Liver (tissue), 3 donors: ENCODE data around the gene FAM32A.

Experiments
- JUND ChIP-seq, 2 donors: IDR thresholded peaks; 2 replicates each; pipeline ENCODE4 v1.6.1; 2016; ENCODE audit warnings: antibody characterized with exemption in 2 of 2
- RXRA ChIP-seq, 2 donors: IDR thresholded peaks; 2 replicates each; pipeline ENCODE4 v1.6.1; 2017 to 2018; ENCODE audit warnings: antibody characterized with exemption in 2 of 2, mild to moderate bottlenecking in 1 of 2
- YY1 ChIP-seq: IDR thresholded peaks from 2 replicates; pipeline ENCODE4 v1.6.1; 2016; ENCODE audit warnings: antibody characterized with exemption, mild to moderate bottlenecking
- TF ChIP-seq, protein P1 (sequence below): IDR thresholded peaks from 2 replicates; pipeline ENCODE4 v1.6.1; 2016; ENCODE audit warnings: antibody characterized with exemption, mild to moderate bottlenecking
- TF ChIP-seq, protein P2 (sequence below): fragments of 150-350 bp; IDR thresholded peaks from 2 replicates; pipeline ENCODE4 v1.5.1; 2017; ENCODE audit warnings: improper control_type of control experiment, low read depth, low read length; ENCODE audit not compliant: missing input control
- TF ChIP-seq, protein P3 (sequence below): IDR thresholded peaks from 2 replicates; pipeline ENCODE4 v1.6.1; 2016; ENCODE audit warnings: antibody characterized with exemption
- donor health status: healthy.
- donor health status: healthy.

DNA sequence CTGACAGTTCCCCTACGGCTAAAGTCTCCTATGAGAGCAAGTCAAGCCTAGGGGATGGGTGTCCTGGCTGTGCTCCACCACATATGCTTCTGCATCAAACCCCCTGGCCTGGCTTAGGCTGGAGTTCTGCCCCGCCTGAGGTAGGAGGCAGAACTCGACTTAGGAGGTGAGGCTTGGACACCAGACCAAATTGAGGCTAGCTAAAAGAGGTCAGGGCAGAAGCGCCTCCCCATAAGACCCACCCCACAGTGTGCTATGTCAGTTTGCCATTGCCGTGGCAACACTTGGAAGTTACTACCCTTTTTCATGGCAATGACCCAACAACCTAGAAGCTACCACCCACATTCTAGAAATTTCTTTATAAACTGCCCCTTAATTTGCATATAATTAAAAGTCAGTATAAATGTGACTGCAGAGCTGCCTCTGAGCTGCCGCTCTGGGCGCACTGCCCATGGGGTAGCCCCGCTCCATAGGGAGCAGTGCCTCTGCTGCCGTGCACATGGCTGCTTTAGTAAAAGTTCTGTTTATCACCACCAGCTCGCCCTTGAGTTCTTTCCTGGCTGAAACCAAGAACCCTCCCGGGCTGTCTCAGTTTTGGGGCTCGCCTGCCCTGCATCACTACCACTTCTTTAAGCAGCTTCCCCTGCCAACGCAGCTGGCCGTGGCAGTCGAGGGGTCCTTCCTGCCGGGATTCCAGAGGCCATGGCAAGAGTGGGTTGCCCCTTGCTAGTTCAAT is 32.7 kb downstream of the FAM32A start:
- TF ChIP-seq, protein P1, sequence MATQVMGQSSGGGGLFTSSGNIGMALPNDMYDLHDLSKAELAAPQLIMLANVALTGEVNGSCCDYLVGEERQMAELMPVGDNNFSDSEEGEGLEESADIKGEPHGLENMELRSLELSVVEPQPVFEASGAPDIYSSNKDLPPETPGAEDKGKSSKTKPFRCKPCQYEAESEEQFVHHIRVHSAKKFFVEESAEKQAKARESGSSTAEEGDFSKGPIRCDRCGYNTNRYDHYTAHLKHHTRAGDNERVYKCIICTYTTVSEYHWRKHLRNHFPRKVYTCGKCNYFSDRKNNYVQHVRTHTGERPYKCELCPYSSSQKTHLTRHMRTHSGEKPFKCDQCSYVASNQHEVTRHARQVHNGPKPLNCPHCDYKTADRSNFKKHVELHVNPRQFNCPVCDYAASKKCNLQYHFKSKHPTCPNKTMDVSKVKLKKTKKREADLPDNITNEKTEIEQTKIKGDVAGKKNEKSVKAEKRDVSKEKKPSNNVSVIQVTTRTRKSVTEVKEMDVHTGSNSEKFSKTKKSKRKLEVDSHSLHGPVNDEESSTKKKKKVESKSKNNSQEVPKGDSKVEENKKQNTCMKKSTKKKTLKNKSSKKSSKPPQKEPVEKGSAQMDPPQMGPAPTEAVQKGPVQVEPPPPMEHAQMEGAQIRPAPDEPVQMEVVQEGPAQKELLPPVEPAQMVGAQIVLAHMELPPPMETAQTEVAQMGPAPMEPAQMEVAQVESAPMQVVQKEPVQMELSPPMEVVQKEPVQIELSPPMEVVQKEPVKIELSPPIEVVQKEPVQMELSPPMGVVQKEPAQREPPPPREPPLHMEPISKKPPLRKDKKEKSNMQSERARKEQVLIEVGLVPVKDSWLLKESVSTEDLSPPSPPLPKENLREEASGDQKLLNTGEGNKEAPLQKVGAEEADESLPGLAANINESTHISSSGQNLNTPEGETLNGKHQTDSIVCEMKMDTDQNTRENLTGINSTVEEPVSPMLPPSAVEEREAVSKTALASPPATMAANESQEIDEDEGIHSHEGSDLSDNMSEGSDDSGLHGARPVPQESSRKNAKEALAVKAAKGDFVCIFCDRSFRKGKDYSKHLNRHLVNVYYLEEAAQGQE = no peak
- TF ChIP-seq, protein P2, sequence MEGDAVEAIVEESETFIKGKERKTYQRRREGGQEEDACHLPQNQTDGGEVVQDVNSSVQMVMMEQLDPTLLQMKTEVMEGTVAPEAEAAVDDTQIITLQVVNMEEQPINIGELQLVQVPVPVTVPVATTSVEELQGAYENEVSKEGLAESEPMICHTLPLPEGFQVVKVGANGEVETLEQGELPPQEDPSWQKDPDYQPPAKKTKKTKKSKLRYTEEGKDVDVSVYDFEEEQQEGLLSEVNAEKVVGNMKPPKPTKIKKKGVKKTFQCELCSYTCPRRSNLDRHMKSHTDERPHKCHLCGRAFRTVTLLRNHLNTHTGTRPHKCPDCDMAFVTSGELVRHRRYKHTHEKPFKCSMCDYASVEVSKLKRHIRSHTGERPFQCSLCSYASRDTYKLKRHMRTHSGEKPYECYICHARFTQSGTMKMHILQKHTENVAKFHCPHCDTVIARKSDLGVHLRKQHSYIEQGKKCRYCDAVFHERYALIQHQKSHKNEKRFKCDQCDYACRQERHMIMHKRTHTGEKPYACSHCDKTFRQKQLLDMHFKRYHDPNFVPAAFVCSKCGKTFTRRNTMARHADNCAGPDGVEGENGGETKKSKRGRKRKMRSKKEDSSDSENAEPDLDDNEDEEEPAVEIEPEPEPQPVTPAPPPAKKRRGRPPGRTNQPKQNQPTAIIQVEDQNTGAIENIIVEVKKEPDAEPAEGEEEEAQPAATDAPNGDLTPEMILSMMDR = no peak
- TF ChIP-seq YY1 (no peak), RXRA (IDR thresholded peaks at IDR 0.05) (no peak), JUND (IDR thresholded peaks at IDR 0.05) (no peak)
- TF ChIP-seq, protein P3, sequence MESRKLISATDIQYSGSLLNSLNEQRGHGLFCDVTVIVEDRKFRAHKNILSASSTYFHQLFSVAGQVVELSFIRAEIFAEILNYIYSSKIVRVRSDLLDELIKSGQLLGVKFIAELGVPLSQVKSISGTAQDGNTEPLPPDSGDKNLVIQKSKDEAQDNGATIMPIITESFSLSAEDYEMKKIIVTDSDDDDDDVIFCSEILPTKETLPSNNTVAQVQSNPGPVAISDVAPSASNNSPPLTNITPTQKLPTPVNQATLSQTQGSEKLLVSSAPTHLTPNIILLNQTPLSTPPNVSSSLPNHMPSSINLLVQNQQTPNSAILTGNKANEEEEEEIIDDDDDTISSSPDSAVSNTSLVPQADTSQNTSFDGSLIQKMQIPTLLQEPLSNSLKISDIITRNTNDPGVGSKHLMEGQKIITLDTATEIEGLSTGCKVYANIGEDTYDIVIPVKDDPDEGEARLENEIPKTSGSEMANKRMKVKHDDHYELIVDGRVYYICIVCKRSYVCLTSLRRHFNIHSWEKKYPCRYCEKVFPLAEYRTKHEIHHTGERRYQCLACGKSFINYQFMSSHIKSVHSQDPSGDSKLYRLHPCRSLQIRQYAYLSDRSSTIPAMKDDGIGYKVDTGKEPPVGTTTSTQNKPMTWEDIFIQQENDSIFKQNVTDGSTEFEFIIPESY = no peak
